T47D (cell line): ENCODE data around the gene CTCFL.
A peak's percentile ranks its signal among the peaks of the same experiment; 100 is the strongest.

ENCODE experiments used
- DNase-seq, 2 experiments: peaks; one replicate each; pipeline versions ENCODE4 v3.0.0 to v3.0.0-alpha.2; 2011 to 2012; ENCODE audit warnings: low read depth in 1 of 2, low spot score in 1 of 2
- JUND ChIP-seq: IDR thresholded peaks from 2 replicates; pipeline ENCODE4 v1.6.1; 2012; ENCODE audit warnings: low read depth
- in situ Hi-C: cut with HindIII; loops from 2 replicates; pipeline ENCODE4 v1.10.0; 2016; ENCODE audit warnings: low sequenced_read_pairs, low pct_unique_long_range_greater_than_20kb

Gene CTCFL

DNA sequence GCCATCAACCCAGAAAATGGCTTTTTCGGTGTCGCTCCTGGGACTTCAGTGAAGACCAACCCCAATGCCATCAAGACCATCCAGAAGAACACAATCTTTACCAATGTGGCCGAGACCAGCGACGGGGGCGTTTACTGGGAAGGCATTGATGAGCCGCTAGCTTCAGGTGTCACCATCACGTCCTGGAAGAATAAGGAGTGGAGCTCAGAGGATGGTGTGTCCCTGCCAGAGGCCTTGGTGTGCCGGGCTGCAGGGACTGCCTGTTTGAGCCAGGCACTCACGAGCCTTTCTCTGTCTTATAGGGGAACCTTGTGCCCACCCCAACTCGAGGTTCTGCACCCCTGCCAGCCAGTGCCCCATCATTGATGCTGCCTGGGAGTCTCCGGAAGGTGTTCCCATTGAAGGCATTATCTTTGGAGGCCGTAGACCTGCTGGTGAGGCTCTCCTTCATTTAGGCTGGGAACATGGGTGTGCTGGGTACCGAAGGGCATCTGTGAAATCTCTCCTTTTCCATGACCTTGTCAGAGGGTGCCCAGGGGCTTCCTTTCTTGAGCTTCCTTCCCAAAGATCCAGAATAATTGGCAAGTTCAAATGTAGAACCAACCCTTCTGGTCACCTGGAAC is 39.4 kb upstream of the CTCFL start:
- DNase-seq = no peak
- no peak for TF ChIP-seq JUND
- in situ Hi-C loops = no loop called here

DNA sequence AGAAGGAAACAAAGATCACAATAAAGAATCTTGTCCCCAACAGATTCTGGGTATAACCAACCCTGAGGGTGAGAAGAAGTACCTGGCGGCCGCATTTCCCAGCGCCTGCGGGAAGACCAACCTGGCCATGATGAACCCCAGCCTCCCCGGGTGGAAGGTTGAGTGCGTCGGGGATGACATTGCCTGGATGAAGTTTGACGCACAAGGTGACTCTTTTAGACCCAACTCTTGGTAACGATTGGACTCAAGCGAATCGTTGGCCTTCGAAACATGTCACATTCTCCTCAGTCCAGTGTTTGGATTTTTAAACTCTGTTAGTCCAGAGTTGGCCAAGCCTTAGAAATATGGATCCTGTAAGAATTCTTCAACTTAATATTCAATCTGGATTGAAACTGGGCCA is 38.6 kb upstream of the CTCFL start:
- no peak for DNase-seq
- in situ Hi-C loops = no loop called here
- no peak for TF ChIP-seq JUND

DNA sequence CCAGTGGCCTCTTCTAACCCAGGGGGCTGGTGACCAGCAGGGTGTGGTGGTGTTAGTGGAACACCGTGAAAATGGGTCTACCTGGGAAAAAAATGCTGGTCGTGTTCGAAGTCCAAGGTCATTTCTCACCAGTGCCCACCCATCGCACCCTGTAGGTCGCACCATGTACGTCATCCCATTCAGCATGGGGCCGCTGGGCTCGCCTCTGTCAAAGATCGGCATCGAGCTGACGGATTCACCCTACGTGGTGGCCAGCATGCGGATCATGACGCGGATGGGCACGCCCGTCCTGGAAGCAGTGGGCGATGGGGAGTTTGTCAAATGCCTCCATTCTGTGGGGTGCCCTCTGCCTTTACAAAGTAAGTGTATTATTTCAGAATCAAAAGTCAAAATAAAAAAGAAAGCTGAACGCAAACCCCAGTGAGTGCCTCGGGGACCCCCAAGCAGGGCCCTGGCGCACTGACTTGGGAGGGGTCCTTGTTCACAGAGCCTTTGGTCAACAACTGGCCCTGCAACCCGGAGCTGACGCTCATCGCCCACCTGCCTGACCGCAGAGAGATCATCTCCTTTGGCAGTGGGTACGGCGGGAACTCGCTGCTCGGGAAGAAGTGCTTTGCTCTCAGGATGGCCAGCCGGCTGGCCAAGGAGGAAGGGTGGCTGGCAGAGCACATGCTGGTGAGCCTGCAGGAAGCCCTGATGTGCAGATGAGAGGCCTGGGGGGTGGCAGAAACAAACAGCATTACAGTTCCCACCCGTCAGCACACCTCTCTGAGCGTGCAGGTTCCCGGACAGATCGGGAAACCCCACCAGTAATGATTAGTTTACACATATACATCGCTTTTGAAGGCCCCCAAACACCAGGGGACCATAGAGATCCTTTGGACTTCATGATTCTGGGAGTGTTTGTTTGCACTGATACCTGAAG is 37.9 kb upstream of the CTCFL start:
- DNase-seq = no peak
- no peak for TF ChIP-seq JUND
- in situ Hi-C loops = no loop called here

DNA sequence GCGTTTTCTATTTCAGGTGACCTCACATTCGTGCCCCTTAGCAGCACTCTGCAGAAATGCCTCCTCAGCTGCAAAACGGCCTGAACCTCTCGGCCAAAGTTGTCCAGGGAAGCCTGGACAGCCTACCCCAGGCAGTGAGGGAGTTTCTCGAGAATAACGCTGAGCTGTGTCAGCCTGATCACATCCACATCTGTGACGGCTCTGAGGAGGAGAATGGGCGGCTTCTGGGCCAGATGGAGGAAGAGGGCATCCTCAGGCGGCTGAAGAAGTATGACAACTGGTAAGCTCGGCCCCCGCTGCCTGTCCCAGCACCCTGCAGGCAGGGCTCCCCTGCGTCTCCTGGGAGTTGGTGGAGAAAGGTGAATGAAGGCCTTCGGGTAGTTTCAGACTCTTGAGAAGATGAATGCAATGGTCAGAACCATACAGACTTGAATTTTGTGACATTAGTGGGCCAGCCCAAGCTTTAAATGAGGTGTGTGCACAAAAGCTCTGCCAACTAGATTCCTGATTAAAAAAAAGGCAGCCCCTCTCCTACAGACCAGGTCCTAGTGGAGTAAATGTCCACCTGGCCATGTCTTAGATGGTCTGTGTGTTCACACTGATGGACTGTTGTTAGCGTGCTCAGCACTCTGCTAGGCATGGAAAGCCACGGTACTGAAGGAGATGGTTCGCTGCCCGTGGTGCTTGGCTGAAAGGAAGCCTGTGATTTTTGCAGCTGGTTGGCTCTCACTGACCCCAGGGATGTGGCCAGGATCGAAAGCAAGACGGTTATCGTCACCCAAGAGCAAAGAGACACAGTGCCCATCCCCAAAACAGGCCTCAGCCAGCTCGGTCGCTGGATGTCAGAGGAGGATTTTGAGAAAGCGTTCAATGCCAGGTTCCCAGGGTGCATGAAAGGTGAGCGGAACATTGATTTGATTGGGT is 36.7 kb upstream of the CTCFL start:
- no peak for TF ChIP-seq JUND
- DNase-seq = no peak
- in situ Hi-C loops = no loop called here

DNA sequence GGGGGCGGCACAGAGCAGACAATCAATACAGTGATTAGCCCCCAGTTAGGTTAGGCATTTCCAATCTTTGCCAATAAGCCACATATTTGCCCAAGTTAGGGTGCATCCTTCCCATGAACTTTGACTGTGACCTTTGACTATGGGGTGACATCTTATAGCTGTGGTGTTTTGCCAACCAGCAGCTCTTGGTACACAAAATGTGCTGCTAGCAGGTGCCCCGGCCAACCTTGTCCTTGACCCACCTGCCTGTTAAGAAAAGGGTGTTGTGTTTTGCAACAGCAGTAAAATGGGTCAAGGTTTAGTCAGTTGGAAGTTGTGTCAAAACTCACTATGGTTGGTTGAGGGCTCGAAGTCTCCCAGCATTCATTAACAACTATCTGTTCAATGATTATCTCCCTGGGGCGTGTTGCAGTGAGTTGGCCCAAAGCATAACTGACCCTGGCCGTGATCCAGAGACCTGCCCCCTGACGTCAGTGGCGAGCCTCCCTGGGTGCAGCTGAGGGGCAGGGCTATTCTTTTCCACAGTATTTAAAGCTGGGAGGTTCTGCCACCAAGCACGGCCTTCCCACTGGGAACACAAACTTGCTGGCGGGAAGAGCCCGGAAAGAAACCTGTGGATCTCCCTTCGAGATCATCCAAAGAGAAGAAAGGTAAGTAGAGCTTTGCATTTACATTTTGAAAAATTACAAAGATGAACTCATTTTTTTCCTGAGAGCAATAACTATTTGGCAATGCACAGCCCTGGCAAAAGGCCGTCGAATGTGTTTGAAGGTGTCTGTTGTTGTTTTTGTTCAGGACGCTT is 35.8 kb upstream of the CTCFL start, which contains the start of gene PCK1:
TSS of gene PCK1 (plus strand) at position 557 of the 802 bp plus-strand sequence. CDS start 302 bp downstream, outside the sequence.
- in situ Hi-C loops = no loop called here
- peak in 1 of 2 experiments; percentile 35 for DNase-seq
- TF ChIP-seq JUND = no peak

DNA sequence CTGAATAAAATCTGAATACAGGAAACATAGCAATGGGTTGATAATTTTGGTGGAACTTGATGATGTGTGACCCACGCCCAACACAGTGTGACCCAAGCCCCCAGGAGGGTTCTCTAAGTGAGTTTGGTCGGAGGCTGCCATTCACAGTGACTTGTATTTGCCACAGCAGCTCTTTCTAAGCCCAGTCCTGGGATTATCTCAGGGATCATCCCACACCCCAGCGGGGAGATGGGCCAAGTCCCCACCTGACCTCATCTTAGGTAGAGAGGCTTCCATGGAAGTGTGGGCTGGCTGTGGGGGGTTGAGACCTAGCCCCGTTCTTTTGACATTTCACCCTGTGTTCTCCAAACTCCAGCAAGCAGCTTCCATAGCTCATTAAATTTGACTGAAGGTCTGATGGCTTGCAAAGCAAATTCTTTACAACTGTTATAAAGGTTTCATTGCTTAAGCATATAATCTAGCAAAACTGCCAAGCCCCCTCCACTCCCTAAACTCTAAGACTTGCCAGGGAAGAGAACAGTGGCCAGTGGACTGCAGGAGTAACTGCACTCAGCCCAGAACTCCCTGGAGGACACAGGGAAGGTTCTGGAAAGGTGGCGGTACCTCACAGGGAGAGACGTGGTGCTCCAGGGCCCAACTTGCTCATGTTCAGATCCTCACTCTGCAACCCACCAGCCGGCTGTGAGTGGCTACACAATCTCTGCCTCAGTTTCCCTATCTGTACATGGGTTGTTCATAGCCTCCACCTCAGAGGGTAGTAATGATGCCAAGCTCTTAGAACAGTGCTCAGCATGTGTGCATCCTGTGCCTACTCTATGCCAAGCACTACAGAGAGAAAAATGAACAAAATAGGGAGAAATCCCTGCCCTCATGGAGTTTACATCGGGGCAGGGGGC is 35.0 kb upstream of the CTCFL start:
- TF ChIP-seq JUND = no peak
- in situ Hi-C loops = no loop called here
- no peak for DNase-seq

DNA sequence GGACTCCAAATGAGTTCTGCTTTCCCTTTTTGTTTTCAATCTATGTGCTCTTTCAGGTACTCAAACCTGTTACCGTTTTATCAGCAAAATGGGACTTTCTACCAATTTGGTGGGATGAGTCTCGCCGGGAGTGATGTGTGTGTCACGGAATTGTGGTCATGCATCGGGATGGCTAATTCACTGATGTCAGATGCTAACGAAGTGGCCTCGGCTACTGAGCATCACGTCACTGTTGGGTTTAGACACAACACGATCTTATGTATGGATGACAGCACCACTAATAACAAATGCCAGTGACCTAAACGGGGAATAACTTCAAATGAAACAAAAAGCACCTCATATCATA is 34.3 kb upstream of the CTCFL start:
- TF ChIP-seq JUND = no peak
- no peak for DNase-seq
- in situ Hi-C loops = no loop called here

DNA sequence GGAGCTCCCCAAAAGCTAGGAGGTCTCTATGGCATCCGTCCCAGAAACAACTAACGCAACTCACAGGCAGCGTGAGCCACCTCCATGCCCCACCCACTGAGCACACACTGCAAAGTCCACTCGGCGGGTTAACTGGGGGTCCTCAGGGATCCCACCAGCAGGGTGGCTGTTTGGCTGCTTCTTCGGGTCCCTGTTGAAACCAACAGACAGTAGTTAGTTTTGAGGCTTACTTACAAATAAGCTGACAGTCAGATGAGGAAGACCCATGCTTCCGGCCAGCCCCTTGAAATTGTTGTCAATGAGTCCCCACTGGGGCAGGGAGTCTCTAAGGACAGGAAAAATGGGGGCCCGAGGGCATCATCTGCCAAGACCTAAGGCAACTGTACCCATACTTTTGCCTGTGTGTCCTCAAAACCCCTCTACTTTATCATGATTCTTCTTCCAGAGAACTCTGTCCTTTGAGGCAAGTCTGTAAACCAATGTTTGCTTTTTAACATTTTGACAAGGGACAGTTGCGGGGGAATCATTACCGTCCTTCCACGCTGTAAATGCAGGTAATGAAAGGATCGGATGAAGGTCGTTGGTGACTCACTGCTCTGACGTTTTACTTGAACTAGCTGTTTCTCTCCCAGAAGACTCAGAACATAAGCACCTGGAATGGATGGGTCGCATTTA is 33.8 kb upstream of the CTCFL start:
- no peak for DNase-seq
- in situ Hi-C loops = no loop called here
- no peak for TF ChIP-seq JUND

DNA sequence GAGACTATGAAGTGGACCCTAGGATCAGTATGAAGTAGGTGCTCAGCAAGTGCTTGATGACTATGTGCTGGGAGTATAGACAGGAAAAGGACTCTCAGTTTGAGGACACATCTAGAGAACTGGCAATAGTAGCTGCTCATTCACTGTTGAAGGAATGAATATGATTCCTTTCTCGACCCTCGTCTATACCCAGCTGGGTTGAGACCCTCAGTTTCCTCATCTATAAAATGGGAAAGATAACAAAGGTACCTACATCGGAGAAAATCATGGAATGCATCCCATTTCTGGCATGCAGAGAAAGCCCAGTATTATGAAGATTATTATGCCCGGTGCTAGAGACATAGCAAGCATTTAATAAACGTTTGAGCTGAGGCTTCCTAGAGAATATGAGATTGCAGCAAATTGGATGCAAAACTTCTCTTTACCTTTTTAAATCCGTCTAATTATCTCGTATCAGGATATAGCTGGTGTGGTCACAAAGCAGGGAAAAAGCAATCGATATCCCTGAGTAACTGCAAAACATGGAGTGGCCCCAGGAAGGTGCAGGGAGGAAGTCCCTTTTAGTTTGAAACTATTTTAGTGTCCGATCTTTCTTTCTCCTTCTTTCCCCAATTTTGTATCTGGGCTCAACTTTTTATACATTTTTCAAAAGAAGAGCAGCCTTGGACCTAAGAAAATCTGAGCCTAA is 33.1 kb upstream of the CTCFL start:
- no peak for DNase-seq
- in situ Hi-C loops = no loop called here
- no peak for TF ChIP-seq JUND

DNA sequence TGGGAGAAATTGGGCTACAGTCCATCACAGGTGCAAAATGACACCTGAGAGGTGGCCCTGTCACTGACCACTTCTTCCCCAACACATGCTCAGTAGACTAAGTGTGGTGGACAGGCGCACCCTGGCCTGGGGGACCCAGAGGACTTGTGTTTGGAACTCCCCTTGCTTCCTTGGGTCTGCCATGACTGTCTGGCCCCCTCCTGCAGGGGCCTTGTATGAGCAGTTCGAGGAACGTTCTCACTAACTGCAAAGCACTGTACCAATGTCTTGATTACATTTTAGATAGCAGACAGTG is 32.0 kb upstream of the CTCFL start:
- no peak for TF ChIP-seq JUND
- DNase-seq = no peak
- in situ Hi-C loops = no loop called here
